GM18507 (cell line): ENCODE results near the gene HAND2.

Experiments used
- DNase-seq: peaks from one replicate; pipeline ENCODE4 v3.0.0; 2011; ENCODE audit warnings: low read depth; ENCODE audit not compliant: insufficient read length; ENCODE audit errors: extremely low spot score
- FAIRE-seq: peaks from 2 replicates; lab custom pipeline; 2011; peaks lifted over from hg19 to GRCh38; lab: Jason Lieb, UNC

Gene HAND2

DNA sequence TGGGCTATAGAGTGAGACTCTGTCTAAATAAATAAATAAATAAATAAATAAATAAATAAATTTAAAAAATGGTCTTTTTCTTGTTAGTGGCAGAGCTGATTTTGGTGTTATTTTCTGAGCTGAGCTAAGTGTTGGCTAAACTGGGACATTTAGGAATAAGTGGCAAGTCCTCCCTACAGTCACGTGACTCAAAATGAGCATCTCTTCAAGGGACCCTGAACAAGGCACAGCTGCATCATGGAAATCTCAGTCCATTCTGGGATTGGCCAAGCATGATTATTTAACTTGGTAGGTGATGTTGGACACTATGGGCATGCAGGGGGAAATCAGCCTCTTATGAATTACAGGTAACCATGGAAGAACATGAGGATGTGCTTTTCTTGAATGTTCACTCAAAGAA, 42.0 kb downstream of the HAND2 start:
- FAIRE-seq (no peak), DNase-seq (no peak)

DNA sequence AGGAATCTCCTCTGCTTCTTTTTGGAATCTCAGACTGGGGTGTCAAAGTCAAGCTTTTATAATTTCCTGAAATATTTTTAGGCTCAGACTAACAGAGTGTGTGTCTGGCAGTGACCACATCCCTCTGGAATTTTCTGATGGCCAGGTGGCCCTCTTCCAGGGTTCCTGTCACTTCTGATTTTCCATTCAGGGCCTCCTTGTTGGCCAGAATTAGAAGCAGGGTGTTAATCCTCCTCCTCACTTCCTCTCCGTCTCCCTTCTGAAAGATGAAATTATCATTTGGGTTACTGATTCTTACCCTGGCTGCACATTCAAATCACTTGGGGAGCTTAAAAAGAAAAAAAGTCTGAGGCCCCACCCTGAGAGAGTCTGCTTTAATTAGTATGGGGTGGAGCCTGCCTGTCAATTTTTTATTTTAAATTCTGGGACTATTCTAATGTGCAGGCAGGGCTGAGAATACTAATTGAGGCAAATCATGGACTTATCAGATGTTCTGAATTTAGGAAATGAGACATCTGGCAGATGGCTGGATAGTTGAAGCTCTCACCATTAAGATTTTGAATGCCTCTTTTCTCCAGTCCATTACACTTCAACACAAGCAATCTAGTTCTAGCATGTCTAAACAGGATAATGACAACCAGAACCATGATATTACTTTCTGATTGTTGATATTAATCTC, 43.2 kb downstream of the HAND2 start:
- no peak for FAIRE-seq
- DNase-seq: no peak

DNA sequence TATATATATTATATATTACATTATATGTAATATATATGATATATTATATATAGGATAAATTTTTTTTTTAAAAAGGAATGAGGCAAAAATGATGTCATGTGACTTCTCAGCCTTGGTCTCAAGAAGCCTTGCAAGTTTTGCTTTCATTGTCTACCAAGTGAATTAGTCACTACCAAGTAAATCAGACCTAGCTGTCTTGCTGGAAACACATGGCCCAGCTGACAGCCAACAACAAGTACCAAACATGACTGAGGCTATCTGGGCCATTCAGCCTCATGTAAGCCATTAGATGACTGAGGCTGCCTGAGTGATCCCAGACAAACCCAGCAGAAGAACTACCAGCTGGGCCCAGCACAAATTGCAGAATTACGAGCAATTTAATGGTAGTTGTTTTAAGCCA, 44.9 kb downstream of the HAND2 start:
- DNase-seq (no peak), FAIRE-seq (no peak)

GRCh38 chr4:173482330-173482931, 47.6 kb downstream of the HAND2 start:
- FAIRE-seq (no peak), DNase-seq (no peak)

GRCh38 chr4:173478913-173479283, 51.1 kb downstream of the HAND2 start:
- no peak for DNase-seq
- FAIRE-seq: no peak

DNA sequence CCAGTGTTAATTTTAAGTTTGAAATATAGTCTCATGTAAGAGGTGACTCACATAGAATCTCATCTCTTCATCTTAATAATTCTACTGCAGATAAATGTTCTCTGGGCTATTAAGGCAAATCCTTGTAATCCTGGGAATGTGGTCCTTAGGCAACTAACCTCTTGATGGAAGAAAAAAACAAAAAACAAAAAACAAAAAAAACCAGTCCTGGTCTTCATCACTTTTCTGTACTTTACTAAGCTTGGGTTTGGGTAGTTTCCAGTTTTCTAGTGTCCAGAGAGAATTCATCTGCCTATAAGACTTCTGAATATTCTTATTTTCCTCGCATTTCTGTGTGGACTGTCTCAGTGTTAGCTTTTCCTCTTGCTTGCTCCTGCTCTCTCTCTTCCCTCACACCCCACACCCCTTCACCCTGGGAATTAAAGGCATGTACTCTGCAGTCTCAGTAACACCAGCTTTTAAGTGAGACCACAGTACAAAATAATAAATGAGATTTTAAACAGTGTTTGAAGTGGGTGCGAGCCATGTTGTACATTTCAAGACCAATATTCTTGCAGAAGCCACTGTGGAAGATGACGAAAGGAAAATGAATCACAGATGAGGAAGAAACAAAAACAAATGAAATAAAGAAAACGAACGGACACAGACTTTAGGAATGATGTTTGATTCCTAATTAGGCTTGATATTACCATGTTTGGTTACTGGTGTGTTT, 51.7 kb downstream of the HAND2 start:
- FAIRE-seq (no peak), DNase-seq (no peak)

DNA sequence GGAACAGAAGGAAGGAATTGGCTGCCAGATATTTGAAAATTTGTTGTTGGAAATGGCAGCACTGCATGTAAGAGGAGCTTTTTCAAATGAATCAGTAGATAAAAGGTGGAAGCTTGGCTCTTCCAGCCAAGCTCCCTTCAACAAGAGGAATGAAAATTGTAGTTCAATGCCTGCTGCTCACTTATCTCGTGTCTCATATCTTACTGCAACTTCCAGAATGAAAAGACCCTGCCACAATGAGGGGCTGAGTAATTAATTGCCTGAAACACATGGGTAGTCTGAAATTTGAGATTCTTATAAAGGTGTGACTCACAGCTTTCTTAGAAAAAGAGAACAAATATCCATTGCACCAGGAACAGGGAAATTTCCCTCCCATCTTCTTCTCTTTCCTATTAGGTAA, 53.0 kb downstream of the HAND2 start:
- no peak for FAIRE-seq

More for the DNA sequence above, 53.0 kb downstream of the HAND2 start:
- no peak for DNase-seq
